Stimulated activated CD8-positive, alpha-beta memory T cell treated with anti-CD3 and anti-CD28 coated beads, Interleukin-15, amount 100 ng/mL, for 48 hours (primary cell): ENCODE results near the gene CREG2.
"Not testable (repeated sequence)": the region's sequence is repeated elsewhere in the genome, so short reads cannot be mapped to it uniquely, and the experiment has no call there.

Experiments
- DNase-seq, 2 donors: peaks; one replicate each; pipeline ENCODE4 v3.0.0-alpha.2; 2020; ENCODE audit warnings: low read depth in 2 of 2

Gene CREG2

DNA sequence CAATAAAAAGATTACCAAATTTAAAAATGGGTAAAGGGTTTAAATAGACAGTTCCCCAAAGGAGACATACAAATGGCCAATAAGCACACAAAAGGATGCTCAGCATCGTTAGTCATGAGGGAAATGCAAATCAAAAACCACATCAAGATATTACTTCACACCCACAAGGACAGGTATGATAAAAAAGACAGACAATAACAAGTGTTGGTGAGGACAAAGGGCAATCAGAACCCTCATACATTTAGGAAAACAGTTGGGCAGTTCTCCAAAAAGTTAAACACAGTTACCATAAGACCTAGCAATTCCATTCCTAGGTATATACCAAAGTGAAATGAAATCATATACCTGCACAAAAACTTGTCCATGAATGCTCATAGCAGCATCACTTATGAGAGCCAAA is 14.5 kb downstream of the CREG2 start:
- DNase-seq = no peak

DNA sequence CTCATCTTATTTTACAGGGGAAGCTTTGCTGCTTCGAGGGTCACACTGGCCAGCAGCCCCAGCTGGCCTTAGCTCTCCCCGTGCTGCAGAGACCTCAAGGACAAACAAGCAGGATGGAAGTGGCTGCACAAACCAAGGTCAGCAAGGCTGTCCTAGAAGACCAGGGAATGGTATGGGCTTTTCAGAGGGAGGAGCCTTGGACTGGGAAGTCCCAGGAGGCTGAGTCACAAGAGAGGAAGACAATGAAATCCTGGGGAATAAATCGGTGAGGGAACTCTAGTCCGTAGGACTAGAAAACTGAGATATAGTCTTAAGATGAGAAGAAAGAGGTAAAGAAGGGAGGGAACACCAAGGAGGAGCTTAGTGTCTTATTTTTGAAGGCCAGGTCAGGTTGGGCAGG is 15.7 kb downstream of the CREG2 start:
- DNase-seq = no peak

DNA sequence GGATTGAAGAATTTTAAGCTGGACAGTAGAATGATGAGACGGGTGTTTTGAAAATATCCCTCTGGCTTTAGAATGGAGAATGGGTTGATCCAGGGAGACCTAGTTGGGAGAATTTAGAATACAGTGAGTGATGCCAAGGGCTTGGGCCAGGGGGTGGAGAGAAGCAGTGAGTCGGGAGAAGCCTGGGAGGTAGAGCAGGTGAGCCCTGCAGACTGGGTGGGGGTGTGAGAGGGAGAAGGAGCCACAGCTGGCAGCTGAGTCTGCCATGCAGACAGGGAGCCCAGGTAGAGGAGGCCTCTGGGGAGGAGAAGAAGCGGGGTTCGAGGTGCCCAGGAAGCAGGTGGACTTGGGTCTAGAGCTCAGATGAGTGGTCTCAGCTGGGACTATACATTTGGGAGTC is 18.2 kb downstream of the CREG2 start:
- no peak for DNase-seq

DNA sequence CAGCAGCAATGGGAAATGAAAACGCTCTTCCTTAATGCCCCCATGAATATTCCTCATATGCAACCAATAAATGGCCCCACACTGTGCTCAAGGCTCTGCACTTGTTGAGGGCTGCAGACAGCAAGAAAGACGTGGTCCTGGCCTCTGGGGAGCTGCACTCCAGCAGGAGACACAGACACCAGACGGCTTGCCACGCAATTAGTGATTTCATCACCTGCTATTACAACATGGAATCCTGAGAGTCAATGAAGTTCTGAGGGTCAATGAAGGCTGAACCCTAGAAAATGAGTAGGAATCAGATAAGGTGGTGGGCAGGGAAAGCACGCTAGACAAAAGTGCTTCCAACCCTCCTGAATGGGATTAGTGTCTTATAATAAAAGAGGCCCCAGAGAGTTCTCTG is 18.9 kb downstream of the CREG2 start:
- no peak for DNase-seq

DNA sequence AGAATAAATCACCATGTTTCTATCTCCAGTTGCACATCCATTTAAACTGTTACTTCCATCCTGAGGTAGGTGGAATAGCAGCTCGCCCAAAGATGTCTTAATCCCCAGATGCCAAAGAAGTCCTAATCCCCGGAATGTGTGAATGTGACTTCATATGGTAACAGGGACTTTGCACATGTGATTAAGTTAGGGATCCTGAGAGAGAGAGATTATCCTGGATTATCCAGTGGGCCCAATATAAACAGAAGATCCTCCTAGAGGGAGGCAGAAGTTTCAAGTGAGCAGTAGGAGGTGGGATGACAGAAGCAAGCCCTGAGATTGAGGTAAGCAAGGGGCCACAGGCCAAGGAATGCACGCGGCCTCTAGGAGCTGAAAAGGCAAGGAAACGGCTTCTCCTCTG is 19.8 kb downstream of the CREG2 start:
- DNase-seq = no peak

DNA sequence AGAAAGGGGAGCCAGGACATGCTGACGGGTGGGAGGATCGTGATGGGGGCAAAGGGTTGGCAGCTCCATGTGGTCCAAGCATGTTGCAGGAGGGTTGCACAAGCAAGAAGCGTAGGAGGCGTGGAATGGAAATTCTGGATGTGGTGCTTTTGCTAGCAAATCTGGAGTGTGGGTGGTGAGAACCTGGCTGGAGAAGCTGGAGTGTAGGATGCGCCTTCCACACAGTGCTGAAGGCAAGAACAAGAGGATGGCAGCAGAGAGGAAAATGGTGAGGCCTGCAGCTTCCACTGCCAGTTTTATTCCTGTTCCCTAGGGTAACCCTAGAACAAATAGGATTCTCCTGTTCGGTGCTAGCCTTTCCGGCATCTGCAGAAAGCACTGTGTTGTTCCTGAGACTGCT is 22.4 kb downstream of the CREG2 start:
- no peak for DNase-seq

DNA sequence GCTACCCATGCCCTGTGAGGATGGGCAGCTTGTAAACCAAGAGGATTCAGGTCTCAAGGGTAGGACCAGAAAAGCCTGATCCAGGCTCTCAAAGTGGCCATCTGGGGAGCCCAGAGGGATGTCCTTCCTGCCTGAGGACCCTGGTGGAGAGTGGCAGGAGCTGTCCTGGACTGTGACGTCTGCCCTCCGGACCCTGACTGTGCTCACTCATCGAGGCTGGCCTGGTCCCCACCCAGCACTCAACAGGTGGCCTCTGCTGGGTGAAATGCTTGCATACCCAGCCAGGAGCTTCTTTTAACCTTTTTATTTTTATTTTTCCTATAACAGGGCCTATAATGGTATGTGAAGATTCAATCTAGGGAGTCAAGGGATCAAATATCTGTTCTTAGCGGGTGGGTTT is 24.5 kb downstream of the CREG2 start:
- no peak for DNase-seq

DNA sequence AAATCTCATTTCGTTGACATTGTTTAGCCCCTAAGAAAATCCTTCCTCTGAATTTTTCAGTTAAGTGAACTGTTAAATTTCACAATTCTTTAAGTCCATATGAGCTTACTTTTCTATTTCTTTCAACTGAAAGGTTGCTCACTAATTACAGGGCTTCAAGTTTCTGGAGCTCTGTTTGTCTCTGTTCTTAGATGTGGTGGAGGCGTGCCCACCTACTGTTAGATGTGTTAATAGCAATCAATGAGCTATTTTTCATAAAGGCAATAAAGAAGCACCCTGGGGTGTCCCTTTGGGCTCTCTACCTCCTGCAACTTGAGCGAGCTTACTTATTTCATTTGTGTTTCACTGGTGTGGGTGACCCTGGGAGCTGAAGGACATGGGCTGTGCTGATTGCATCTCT is 25.0 kb downstream of the CREG2 start:
- DNase-seq = no peak

DNA sequence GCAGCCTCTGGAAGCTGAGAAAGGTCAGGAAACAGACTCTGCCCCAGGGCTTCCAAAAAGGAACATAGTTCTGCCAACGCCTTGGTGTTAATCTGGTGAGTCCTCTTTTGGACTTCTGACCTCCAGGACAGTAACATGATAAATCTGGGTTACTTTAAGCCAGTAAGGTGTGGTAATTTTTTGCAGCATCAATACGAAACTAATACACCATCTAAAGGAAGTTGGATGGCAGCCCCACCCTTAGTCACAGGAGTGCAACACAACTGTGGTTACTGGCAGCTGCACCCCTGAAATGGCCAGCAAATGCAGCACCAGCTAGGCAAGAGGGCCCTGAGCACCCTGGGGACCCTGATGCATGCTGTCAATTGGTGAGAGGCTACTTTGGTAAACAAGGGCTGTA is 25.8 kb downstream of the CREG2 start:
- DNase-seq = no peak

DNA sequence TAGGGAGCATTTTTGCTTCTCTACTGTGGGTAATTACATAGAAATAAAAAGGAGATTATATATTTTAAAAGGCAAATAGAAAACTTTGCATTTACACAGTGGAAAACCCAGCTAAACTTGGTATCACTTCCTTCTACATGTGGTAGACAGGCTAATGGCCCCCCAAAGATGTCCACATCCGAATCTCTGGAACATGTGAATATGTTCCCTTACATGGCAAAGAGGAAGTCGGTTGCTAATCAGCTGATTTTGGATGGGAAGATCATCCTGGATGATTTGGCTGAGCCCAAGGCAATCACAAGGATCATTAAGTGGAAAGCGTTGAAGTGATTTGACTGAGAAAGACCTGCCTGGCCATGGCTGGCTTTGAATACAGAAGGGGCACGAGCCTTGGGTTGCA is 26.2 kb downstream of the CREG2 start:
- no peak for DNase-seq

DNA sequence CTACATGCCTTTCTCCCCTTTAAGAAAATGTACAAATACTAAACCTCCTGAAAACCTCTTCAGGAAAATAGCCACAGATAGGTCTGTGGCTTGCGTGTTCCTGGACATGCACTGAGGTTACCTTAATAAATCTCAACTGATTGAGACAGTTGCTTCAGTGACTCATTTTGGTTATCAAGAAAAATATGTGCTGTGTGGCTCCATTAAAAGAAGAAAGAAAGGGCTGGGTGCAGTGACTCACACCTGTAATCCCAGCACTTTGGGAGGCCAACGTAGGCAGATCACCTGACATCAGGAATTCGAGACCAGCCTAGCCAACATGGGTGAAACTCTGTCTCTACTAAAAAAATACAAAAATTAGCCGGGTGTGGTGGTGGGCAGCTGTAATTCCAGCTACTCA is 27.1 kb downstream of the CREG2 start:
- DNase-seq = no peak

DNA sequence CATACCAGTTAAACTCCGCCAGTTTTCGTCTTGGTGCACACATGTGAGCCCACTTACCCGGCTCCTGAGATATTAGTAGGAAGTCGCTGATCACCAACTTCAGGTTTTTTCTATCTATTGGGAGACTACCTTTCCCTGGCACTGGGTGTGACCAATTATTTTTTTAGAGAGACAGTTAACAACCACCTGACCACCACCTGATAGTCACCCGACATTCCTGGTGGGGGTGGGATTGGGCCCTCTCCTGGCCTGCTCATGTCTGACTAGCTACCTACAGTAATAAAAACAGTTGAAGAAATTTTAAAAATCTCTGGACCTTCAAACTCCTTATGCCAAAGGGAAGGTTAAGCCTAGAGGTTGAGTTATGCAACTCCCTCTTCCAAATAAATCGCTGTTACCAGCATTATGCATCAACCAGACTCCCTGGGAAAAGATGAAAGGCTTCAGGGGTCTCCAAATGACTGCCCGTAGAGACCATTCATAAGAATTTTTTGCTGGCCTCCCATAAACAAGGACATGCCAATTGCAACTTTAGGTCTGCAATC is 27.8 kb downstream of the CREG2 start:
- DNase-seq = no peak

DNA sequence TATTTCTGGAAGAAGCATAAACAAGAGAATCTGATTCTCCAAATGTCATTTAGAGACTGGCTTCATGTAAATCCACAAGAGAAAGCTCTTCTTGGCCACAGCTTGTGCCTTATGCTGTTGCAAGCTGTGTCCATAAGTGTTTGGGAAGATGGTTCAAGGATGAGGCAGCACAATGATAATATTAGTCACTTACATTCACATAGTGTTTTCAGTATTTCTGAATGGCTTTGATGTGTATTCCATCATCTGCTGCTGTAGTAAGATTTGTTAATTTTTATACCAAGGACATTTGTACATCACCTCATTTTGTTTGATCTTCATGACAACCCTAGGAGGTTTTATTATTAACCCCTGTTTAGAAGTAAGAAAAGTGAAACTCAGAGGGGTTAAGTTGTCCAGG is 29.9 kb downstream of the CREG2 start:
- no peak for DNase-seq

DNA sequence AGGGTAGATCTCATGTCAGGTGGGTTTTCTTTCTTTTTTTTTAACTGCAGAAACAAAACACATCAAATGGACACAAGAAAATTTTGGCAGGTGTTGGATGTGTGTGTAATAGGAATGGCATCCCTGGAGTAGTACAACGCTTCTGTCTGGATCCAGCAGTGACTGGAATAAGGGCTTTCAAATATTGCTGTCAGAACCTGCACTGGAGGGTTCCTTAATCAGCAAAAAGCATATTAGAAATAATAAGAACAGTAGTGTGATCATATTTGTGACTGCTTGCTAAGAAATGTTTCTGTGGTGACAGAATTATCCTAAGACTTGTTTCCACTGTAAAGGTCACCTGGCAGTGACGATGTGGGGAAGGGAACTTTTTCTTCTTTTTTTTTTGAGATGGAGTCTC is 30.8 kb downstream of the CREG2 start:
- DNase-seq = no peak

DNA sequence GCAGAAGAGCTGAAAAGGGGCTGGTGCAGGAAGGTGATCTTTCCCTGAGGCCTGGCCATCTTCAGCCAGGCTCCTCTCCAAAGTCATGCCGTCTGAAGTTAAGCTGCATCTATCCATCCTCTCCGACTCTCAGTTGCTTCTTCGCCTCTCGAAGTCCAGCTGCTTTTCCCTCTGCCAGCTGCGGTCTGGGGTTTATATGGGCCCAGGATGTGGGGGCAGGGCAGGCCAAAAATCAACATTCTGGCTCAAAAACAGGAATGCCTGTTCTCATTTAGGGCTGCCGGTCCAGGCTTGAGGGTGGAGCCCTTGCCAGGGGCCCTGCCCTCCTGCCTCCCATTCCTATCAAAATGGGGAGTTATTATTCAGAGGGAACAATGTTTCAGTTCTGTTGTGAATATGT is 31.2 kb downstream of the CREG2 start:
- no peak for DNase-seq

DNA sequence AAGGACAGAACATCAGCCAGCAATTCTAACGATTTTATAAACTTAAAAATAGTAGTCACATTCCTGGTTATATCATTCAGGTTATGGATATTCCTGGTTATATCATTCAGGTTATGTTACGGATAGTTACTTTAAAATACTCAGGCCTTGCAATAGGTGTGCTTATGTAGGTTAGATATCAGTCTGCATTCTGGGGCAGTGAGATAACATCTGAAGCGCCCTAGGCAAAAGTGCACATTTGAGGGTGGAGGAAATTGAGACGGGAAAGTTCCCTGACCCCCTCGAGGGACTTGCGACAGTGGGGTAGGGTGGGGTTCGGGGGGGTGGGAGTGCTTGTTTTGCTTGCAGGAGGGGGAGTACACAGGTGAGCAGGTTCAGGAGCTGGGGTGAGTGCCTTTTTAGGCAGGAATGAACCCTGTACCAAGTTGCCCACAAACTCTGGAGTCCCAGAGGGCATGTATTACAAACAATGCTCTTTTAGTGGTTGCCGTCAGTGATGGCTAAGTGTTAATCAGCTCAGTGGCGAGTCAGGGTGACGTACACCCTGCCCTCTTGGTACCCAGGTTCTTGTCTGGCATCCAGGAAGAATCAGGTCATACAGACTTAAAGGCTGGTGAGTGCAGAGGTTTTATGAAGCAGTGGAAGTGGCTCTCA is 31.8 kb downstream of the CREG2 start:
- no peak for DNase-seq

DNA sequence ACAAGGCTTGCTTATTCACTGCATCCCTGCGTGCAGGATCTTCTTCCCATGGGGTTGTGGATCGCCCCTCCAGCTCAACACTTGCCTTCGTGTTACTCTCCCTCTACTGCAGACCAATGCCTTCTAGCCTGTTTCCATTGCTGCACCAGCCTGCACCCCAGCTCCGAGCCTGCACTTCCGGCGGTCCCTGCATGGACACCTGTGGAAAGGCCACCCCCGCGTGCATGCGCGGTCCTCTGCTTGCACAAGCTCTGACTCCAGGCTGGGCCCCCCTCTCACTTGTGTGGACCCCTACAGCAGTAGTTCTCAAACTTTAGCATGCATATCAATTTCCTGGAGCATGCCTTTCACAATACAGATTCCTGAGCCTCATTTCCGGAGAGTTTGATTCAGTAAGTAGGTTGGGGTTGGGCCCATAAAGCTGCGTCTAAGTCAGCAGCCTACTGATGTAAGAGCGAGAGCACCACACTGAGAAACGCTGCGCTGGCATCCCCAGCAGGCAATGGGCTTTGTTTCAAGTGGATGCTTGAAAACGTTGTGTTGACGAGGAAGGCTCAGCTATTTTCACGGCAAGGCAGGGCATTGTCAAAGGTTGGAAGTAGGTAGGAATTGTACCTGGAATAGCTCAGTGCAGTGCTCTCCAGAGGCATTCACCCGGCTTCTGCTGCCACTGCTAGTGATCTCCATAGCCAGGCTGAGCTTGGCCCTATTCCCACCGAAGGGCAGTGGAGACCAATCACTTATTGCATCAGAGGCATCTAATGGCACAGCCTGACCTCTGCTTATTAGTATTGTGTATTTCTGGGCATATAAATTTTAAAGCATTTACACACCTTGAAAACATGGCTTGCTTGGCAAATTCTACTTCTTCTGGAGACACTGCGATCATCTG is 32.6 kb downstream of the CREG2 start:
- no peak for DNase-seq

DNA sequence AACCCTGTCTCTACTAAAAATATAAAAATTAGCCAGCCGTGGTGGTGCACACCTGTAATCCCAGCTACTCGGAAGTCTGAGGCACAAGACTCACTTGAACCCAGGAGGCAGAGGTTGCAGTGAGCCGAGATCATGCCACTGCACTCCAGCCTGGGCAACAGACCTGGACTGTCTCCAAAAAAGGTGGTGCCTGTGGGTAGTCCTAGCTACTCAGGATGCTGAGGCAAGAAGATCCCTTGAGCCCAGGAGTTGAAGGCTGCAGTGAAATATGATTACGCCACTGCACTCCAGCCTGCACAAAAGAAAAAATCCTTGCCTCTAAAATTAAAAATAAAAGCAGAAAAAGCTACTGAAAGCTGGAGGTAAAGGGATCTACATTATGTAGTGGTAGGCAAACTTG is 34.7 kb downstream of the CREG2 start:
- not testable (repeated sequence) for DNase-seq

DNA sequence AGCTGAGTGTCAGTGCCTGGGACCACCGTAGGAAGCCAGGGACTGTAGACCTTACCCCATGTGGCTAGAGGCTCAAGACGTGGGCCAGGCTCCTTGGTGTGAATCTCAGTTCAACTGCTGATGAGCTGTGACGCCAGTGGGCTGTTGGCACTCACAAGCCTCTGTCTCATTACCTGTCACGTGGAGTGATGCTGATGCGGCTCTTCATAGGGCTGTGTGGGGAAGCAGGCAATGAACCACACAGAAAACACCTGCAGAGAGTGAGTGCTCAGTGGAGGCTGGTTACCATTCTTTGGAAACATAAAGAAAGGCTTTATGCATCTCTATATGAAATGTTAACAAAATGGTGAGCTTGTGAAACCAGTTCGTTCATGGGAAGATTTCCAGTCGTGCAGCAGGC is 36.1 kb downstream of the CREG2 start:
- no peak for DNase-seq

DNA sequence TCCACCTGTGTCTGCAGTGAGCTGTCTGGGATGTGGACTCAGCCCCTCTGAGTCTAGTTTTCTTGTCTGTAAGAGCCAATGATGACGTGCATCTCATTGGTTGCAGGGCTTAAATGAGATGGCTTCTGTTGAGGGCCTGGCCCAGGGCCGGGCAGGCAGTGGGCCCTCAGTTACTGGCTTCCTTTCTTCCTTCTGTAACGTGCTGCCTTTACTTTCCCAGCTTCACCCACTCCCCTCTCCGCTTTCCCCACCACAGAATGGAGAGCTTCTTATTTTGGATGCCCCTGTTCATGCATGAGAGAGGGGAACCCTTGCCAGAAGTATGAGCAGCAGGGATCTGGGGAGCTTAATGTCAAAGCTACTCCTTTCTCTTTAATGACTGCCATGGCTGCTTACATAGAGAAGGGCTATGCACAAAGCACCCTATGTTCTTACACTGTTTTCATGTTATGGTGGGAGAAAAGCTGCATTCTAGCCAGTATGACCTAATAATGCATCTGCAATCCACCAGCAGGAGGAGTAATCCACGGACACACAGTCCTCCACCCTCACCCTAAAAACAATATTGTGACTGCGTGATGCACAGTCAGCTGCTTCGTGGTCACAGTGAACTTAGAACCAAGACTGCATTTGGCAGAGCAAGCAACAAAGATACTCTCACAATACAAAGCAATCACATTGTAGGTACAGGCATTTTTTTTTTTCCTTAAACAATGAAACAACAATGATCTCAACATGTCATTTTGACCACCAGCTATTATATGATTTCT is 37.2 kb downstream of the CREG2 start:
- DNase-seq = no peak

DNA sequence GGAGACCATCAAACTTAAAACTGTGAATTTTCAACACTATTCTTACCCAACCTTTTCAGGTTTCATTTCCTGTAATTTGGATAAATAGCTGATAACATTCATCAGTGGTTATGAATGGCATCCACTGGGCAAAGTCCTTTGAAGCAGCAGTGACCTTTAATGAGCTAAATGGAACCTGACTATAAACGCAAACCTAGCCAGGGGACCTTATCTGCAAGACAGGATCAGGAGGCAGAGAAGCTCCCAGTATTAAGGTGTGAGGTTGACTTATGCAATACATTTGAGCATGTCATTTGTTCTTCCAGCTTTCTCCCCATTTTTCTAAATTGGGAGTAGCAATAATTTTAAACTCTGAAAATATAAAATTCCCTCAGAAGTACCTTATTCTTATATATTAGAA is 38.4 kb downstream of the CREG2 start:
- no peak for DNase-seq

DNA sequence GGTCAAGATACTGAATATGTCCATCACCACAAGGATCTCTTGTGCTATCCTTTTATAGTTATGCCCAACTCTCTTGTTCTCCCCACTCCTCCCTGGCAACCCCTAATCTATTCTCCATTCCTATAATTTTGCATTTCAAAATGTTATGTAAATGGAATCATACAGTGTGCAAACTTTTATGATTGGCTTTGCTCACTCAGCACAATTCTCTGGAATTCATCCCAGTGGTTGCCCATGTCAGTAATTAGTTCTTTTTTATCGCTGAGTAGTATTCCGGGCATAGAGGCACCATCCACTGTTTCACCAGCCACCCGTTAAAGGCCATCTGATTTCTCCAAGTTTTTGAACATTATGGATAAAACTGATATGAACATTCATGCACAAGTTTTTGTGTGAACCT is 40.4 kb downstream of the CREG2 start:
- DNase-seq = no peak

DNA sequence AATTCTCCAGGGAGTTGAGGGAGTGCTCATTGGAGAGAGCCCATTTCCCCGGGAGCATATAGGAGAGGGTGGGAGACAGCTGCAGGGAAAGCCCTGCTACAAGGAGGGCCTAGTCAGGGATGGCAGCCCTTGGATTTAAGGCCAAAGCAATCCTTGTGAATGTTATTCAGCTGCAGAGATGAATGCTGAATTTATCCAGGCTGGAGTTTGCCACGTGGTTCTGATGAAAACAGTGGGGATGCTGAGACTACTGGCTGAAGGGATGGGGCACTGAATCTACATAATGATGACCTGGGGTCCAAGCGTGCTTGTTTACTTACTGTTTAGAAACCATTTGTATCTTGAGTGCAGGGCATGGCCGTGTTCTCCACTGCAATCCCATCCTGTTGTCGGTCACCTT is 43.2 kb downstream of the CREG2 start:
- no peak for DNase-seq
